ENCODE data around the gene CARS2.
"Not testable (repeated sequence)": the region's sequence is repeated elsewhere in the genome, so short reads cannot be mapped to it uniquely, and the experiment has no call there.

Gene CARS2

GRCh38 chr13:110726726-110727125 lies 20.8 kb upstream of the CARS2 start:
- no peak for DNase-seq (ENCODE audit: low read depth)
- TF ChIP-seq CTCF (conservative IDR thresholded peaks at IDR 0.05; ENCODE audit: low read depth, low read length) = no peak

GRCh38 chr13:110726153-110726552 lies 20.2 kb upstream of the CARS2 start:
- DNase-seq (ENCODE audit: low read depth); H3K4me3 ChIP-seq (ENCODE audit: low read depth, low read length): not testable (repeated sequence)

More at GRCh38 chr13:110726726-110727125, 20.8 kb upstream of the CARS2 start:
- H3K4me3 ChIP-seq (ENCODE audit: low read depth, low read length) = no peak overlapping the region

- no peak for TF ChIP-seq CTCF (conservative IDR thresholded peaks at IDR 0.05; ENCODE audit: low read depth, low read length)
- no peak overlapping the region for H3K4me3 ChIP-seq (ENCODE audit: low read depth, low read length)
- DNase-seq (ENCODE audit: low read depth) = no peak
These were observed 17.7 kb upstream of the CARS2 start for GRCh38 chr13:110723598-110723997.

GRCh38 chr13:110722971-110723370 lies 17.1 kb upstream of the CARS2 start:
- no peak for TF ChIP-seq CTCF (conservative IDR thresholded peaks at IDR 0.05; ENCODE audit: low read depth, low read length)
- no peak for DNase-seq (ENCODE audit: low read depth)

GRCh38 chr13:110719036-110719710 lies 13.3 kb upstream of the CARS2 start:
- no peak for DNase-seq (ENCODE audit: low read depth)
- no peak overlapping the region for H3K4me3 ChIP-seq (ENCODE audit: low read depth, low read length)
- no peak for TF ChIP-seq CTCF (conservative IDR thresholded peaks at IDR 0.05; ENCODE audit: low read depth, low read length)

More at GRCh38 chr13:110722971-110723370, 17.1 kb upstream of the CARS2 start:
- no peak overlapping the region for H3K4me3 ChIP-seq (ENCODE audit: low read depth, low read length)

- peak; percentile 26 for DNase-seq (ENCODE audit: low read depth)
- H3K4me3 ChIP-seq (ENCODE audit: low read depth, low read length) = peak overlapping the region; percentile 94
- TF ChIP-seq CTCF (conservative IDR thresholded peaks at IDR 0.05; ENCODE audit: low read depth, low read length) = no peak
These were observed 10.3 kb upstream of the CARS2 start for GRCh38 chr13:110716247-110716515.

- H3K4me3 ChIP-seq (ENCODE audit: low read depth, low read length) = peak overlapping the region; percentile 94
- peak; percentile 24 for TF ChIP-seq CTCF (conservative IDR thresholded peaks at IDR 0.05; ENCODE audit: low read depth, low read length)
- peak; percentile 100 for DNase-seq (ENCODE audit: low read depth)
These were observed 9.7 kb upstream of the CARS2 start for GRCh38 chr13:110715395-110716246.

Measured in choroid plexus epithelial cell (primary cell).